ENCODE data around the gene NME3.

The NME3 gene

GRCh38 chr16:1769402-1770300 lies 1.7 kb downstream of the NME3 start:
- Mint-ChIP-seq H3K27me3 (ENCODE audit: low read depth, poor library complexity) (no peaks in the 10 kb centered on the region), H3K36me3 (ENCODE audit: low read depth) (no peaks in the 10 kb centered on the region), H3K4me1 (peaks cover 13% of the 10 kb centered on the region), H3K9me3 (no peaks in the 10 kb centered on the region), H3K27ac (no peak overlapping the region), H3K4me3 (no peak overlapping the region)
- no peak for TF ChIP-seq CTCF (IDR thresholded peaks at IDR 0.05)
- no peak for DNase-seq

GRCh38 chr16:1768767-1769401 lies 2.5 kb downstream of the NME3 start:
- TF ChIP-seq CTCF (IDR thresholded peaks at IDR 0.05), result no peak
- no peaks in the 10 kb centered on the region for H3K27me3 Mint-ChIP-seq (ENCODE audit: low read depth, poor library complexity)
- no peaks in the 10 kb centered on the region for H3K9me3 Mint-ChIP-seq
- H3K27ac Mint-ChIP-seq, result no peak overlapping the region
- peaks cover 11% of the 10 kb centered on the region for H3K4me1 Mint-ChIP-seq
- H3K4me3 Mint-ChIP-seq, result no peak overlapping the region
- H3K36me3 Mint-ChIP-seq (ENCODE audit: low read depth), result no peaks in the 10 kb centered on the region
- DNase-seq, result no peak

- Mint-ChIP-seq H3K9me3 (no peaks in the 10 kb centered on the region), H3K27ac (no peak overlapping the region), H3K4me1 (peaks cover 8% of the 10 kb centered on the region), H3K36me3 (ENCODE audit: low read depth) (no peaks in the 10 kb centered on the region), H3K4me3 (no peak overlapping the region), H3K27me3 (ENCODE audit: low read depth, poor library complexity) (no peaks in the 10 kb centered on the region)
- TF ChIP-seq CTCF (IDR thresholded peaks at IDR 0.05), result no peak
- no peak for DNase-seq
These were observed 3.1 kb downstream of the NME3 start for GRCh38 chr16:1768061-1768766.

- Mint-ChIP-seq H3K9me3 (no peaks in the 10 kb centered on the region), H3K36me3 (ENCODE audit: low read depth) (no peaks in the 10 kb centered on the region), H3K27me3 (ENCODE audit: low read depth, poor library complexity) (no peaks in the 10 kb centered on the region), H3K27ac (no peak overlapping the region), H3K4me3 (no peak overlapping the region), H3K4me1 (peaks cover 9% of the 10 kb centered on the region)
- no peak for TF ChIP-seq CTCF (IDR thresholded peaks at IDR 0.05)
- no peak for DNase-seq
These were observed 4.0 kb downstream of the NME3 start for GRCh38 chr16:1767116-1767994.

GRCh38 chr16:1766701-1767100 lies 4.6 kb downstream of the NME3 start:
- no peak for TF ChIP-seq CTCF (IDR thresholded peaks at IDR 0.05)
- H3K9me3 Mint-ChIP-seq, result no peaks in the 10 kb centered on the region
- no peak for DNase-seq
- H3K27ac Mint-ChIP-seq, result no peak overlapping the region
- H3K4me1 Mint-ChIP-seq, result peaks cover 7% of the 10 kb centered on the region
- no peaks in the 10 kb centered on the region for H3K36me3 Mint-ChIP-seq (ENCODE audit: low read depth)
- no peaks in the 10 kb centered on the region for H3K27me3 Mint-ChIP-seq (ENCODE audit: low read depth, poor library complexity)
- H3K4me3 Mint-ChIP-seq, result no peak overlapping the region

Data from nephron progenitor cell (in vitro differentiated cells).